ENCODE results near the gene CBFA2T2. TPM values are rescaled to one million over a fixed set of nuclear protein-coding genes. Genes with fewer than 3 reads are reported as not detected.
"Not testable (repeated sequence)": the region's sequence is repeated elsewhere in the genome, so short reads cannot be mapped to it uniquely, and the experiment has no call there.

Gene CBFA2T2
- polyA plus RNA-seq, 1 donor (not counting 4 experiments of a cell fraction or from before 2014, with no cell fraction given) = 6.8 TPM

- no peaks in the 10 kb centered on the region for H3K79me2 ChIP-seq (ENCODE audit: control insufficient read depth, insufficient read depth, low read length)
- no peak overlapping the region for H2AFZ ChIP-seq (ENCODE audit: control insufficient read depth, low read length)
- no peak overlapping the region for H3K9ac ChIP-seq (ENCODE audit: control insufficient read depth, extremely low read depth, insufficient read depth, low read length)
- no peaks in the 10 kb centered on the region for H3K9me3 ChIP-seq (ENCODE audit: control insufficient read depth, low read depth, low read length)
- no peak for FAIRE-seq
- no peaks in the 10 kb centered on the region for H3K27me3 ChIP-seq (ENCODE audit: control insufficient read depth, extremely low read depth, insufficient read depth, low read length)
- DNase-seq (ENCODE audit: low read depth, low spot score) = no peak
- dilution Hi-C loops (cut with MboI; ENCODE audit: extremely low pct_ligation_motif_present, low sequenced_read_pairs) = no loop called here
- H3K4me2 ChIP-seq (ENCODE audit: control insufficient read depth, extremely low read depth, insufficient read depth, low read depth, low read length) = no peak overlapping the region
- TF ChIP-seq EZH2 (IDR thresholded peaks at IDR 0.05; ENCODE audit: low read length) = no peak
- TF ChIP-seq CTCF (optimal IDR thresholded peaks at IDR 0.05 in 1 of 3, IDR thresholded peaks at IDR 0.05 in 1 of 3, conservative IDR thresholded peaks at IDR 0.05 in 1 of 3; ENCODE audit: extremely low read depth in 1 of 3, insufficient read depth in 2 of 3, low read length in 3 of 3) = no peak
- H3K4me3 ChIP-seq (ENCODE audit: control insufficient read depth in 2 of 3, extremely low read depth in 1 of 3, insufficient read depth in 2 of 3, low read depth in 1 of 3, low read length in 3 of 3) = no peak overlapping the region
- no peaks in the 10 kb centered on the region for H3K36me3 ChIP-seq (ENCODE audit: control insufficient read depth in 2 of 2, extremely low read depth in 1 of 2, insufficient read depth in 2 of 2, low read length in 2 of 2)
- H3K4me1 ChIP-seq (ENCODE audit: control insufficient read depth, extremely low read depth, insufficient read depth, low read length) = no peaks in the 10 kb centered on the region
- H4K20me1 ChIP-seq (ENCODE audit: control insufficient read depth, extremely low read depth, insufficient read depth, low read length) = no peaks in the 10 kb centered on the region
- H3K9me1 ChIP-seq (ENCODE audit: control insufficient read depth, extremely low read depth, insufficient read depth, low read length) = no peaks in the 10 kb centered on the region
- no peak overlapping the region for H3K27ac ChIP-seq (ENCODE audit: control insufficient read depth, insufficient read depth, low read length)
These were observed 39.0 kb upstream of the CBFA2T2 start for GRCh38 chr20:33450867-33451266.

GRCh38 chr20:33456916-33457642 lies 32.8 kb upstream of the CBFA2T2 start:
- TF ChIP-seq CTCF (optimal IDR thresholded peaks at IDR 0.05 in 1 of 3, IDR thresholded peaks at IDR 0.05 in 1 of 3, conservative IDR thresholded peaks at IDR 0.05 in 1 of 3; ENCODE audit: extremely low read depth in 1 of 3, insufficient read depth in 2 of 3, low read length in 3 of 3) = peak; percentile 93 to 98 (median 96)
- H3K4me2 ChIP-seq (ENCODE audit: control insufficient read depth, extremely low read depth, insufficient read depth, low read depth, low read length); H2AFZ ChIP-seq (ENCODE audit: control insufficient read depth, low read length); H3K79me2 ChIP-seq (ENCODE audit: control insufficient read depth, insufficient read depth, low read length); H3K27me3 ChIP-seq (ENCODE audit: control insufficient read depth, extremely low read depth, insufficient read depth, low read length); H4K20me1 ChIP-seq (ENCODE audit: control insufficient read depth, extremely low read depth, insufficient read depth, low read length); H3K4me1 ChIP-seq (ENCODE audit: control insufficient read depth, extremely low read depth, insufficient read depth, low read length); H3K4me3 ChIP-seq (ENCODE audit: control insufficient read depth in 2 of 3, extremely low read depth in 1 of 3, insufficient read depth in 2 of 3, low read depth in 1 of 3, low read length in 3 of 3); H3K36me3 ChIP-seq (ENCODE audit: control insufficient read depth in 2 of 2, extremely low read depth in 1 of 2, insufficient read depth in 2 of 2, low read length in 2 of 2); H3K27ac ChIP-seq (ENCODE audit: control insufficient read depth, insufficient read depth, low read length); H3K9ac ChIP-seq (ENCODE audit: control insufficient read depth, extremely low read depth, insufficient read depth, low read length); H3K9me3 ChIP-seq (ENCODE audit: control insufficient read depth, low read depth, low read length); H3K9me1 ChIP-seq (ENCODE audit: control insufficient read depth, extremely low read depth, insufficient read depth, low read length); dilution Hi-C loops (cut with MboI; ENCODE audit: extremely low pct_ligation_motif_present, low sequenced_read_pairs): not testable (repeated sequence)
- FAIRE-seq (peak; percentile 29), DNase-seq (ENCODE audit: low read depth, low spot score) (peak; percentile 38)

Data from keratinocyte (primary cell).